ENCODE data around the gene C14orf132.

- TF ChIP-seq ARNTL (CRISPR knock-in tag; IDR thresholded peaks at IDR 0.05; ENCODE audit: borderline replicate concordance, low read depth) (no peak), TOX (CRISPR knock-in tag; IDR thresholded peaks at IDR 0.05; ENCODE audit: borderline replicate concordance) (no peak)
Measured at GRCh38 chr14:96050482-96050881, 11.3 kb downstream of the C14orf132 start.

Data from SK-N-SH treated with all-trans-retinoic acid at 6 μM for 48 hours (cell line).